ENCODE results near the gene SBF1. TPM values are rescaled to one million over a fixed set of nuclear protein-coding genes. Genes with fewer than 3 reads are reported as not detected.
A peak's percentile ranks its signal among the peaks of the same experiment; 100 is the strongest.

The SBF1 gene
- total RNA-seq, 4 donors from 2014 or later: 92.5 to 137 (median 115) TPM

- H3K27ac ChIP-seq: no peak overlapping the region
- H3K9me3 ChIP-seq: no peaks in the 10 kb centered on the region
- H3K4me1 ChIP-seq: peaks cover 6% of the 10 kb centered on the region
- TF ChIP-seq CTCF (IDR thresholded peaks at IDR 0.05): no peak
- no peak for TF ChIP-seq EP300 (IDR thresholded peaks at IDR 0.05)
- no peak for TF ChIP-seq POLR2A (IDR thresholded peaks at IDR 0.05)
- TF ChIP-seq POLR2AphosphoS5 (IDR thresholded peaks at IDR 0.05): no peak
- no peaks in the 10 kb centered on the region for H3K27me3 ChIP-seq
- no peak overlapping the region for H3K4me3 ChIP-seq
- 91% methylated on average over 8 of the region's 17 CpGs for WGBS
- peaks cover 70% of the 10 kb centered on the region for H3K36me3 ChIP-seq
- DNase-seq (ENCODE audit: low spot score in 2 of 2): peak in 1 of 2 donors; percentile 52
These were observed 35.4 kb downstream of the SBF1 start for GRCh38 chr22:50439314-50439870.

- peak in 1 of 2 donors; percentile 63 for DNase-seq (ENCODE audit: low spot score in 2 of 2)
- Histone ChIP-seq H3K4me3 (no peak overlapping the region), H3K9me3 (no peaks in the 10 kb centered on the region), H3K27ac (no peak overlapping the region), H3K36me3 (peaks cover 70% of the 10 kb centered on the region), H3K4me1 (peaks cover 6% of the 10 kb centered on the region), H3K27me3 (no peaks in the 10 kb centered on the region)
- TF ChIP-seq CTCF (IDR thresholded peaks at IDR 0.05): no peak
- TF ChIP-seq POLR2AphosphoS5 (IDR thresholded peaks at IDR 0.05): no peak
- no peak for TF ChIP-seq POLR2A (IDR thresholded peaks at IDR 0.05)
- WGBS: 79% methylated on average over 17 of the region's 34 CpGs
These were observed 36.2 kb downstream of the SBF1 start for GRCh38 chr22:50438305-50439275.

- H3K4me3 ChIP-seq: no peak overlapping the region
- H3K9me3 ChIP-seq: no peaks in the 10 kb centered on the region
- peaks cover 74% of the 10 kb centered on the region for H3K36me3 ChIP-seq
- TF ChIP-seq POLR2A (IDR thresholded peaks at IDR 0.05): no peak
- H3K4me1 ChIP-seq: peaks cover 6% of the 10 kb centered on the region
- peak in 1 of 2 donors; percentile 58 for DNase-seq (ENCODE audit: low spot score in 2 of 2)
- no peaks in the 10 kb centered on the region for H3K27me3 ChIP-seq
- no peak overlapping the region for H3K27ac ChIP-seq
- WGBS: 96% methylated on average over 11 of the region's 36 CpGs
These were observed 37.1 kb downstream of the SBF1 start for GRCh38 chr22:50437511-50438304.

- peaks cover 6% of the 10 kb centered on the region for H3K4me1 ChIP-seq
- peaks cover 82% of the 10 kb centered on the region for H3K36me3 ChIP-seq
- 94% methylated on average over 23 of the region's 25 CpGs for WGBS
- no peak overlapping the region for H3K4me3 ChIP-seq
- DNase-seq (ENCODE audit: low spot score in 2 of 2): no peak
- H3K27ac ChIP-seq: no peak overlapping the region
- H3K9me3 ChIP-seq: no peaks in the 10 kb centered on the region
- TF ChIP-seq EP300 (IDR thresholded peaks at IDR 0.05) (no peak), CTCF (IDR thresholded peaks at IDR 0.05) (no peak), POLR2AphosphoS5 (IDR thresholded peaks at IDR 0.05) (no peak), POLR2A (IDR thresholded peaks at IDR 0.05) (no peak)
- H3K27me3 ChIP-seq: no peaks in the 10 kb centered on the region
These were observed 37.9 kb downstream of the SBF1 start for GRCh38 chr22:50436841-50437341.

GRCh38 chr22:50436015-50436830 lies 38.6 kb downstream of the SBF1 start:
- DNase-seq (ENCODE audit: low spot score in 2 of 2): peak in 1 of 2 donors; percentile 72
- Histone ChIP-seq H3K27me3 (no peaks in the 10 kb centered on the region), H3K4me1 (peaks cover 6% of the 10 kb centered on the region), H3K4me3 (no peak overlapping the region), H3K27ac (no peak overlapping the region), H3K36me3 (peaks cover 84% of the 10 kb centered on the region), H3K9me3 (no peaks in the 10 kb centered on the region)
- no CpG with 5 or more reads among the region's 37 CpGs for WGBS
- TF ChIP-seq EP300 (IDR thresholded peaks at IDR 0.05) (no peak), CTCF (IDR thresholded peaks at IDR 0.05) (no peak), POLR2A (IDR thresholded peaks at IDR 0.05) (no peak), POLR2AphosphoS5 (IDR thresholded peaks at IDR 0.05) (no peak)
